ENCODE data around the gene HELZ. TPM values are rescaled to one million over a fixed set of nuclear protein-coding genes. Genes with fewer than 3 reads are reported as not detected.

Gene HELZ
- total RNA-seq, 1 donor from 2014 or later: 39.1 TPM

GRCh38 chr17:67139289-67139688 is 105.7 kb downstream of the HELZ start:
- Mint-ChIP-seq H3K27ac (ENCODE audit: unreplicated experiment) (no peak overlapping the region), H3K4me3 (no peak overlapping the region), H3K4me1 (no peaks in the 10 kb centered on the region), H3K36me3 (ENCODE audit: low read depth) (peaks cover 13% of the 10 kb centered on the region), H3K9me3 (peaks cover 2% of the 10 kb centered on the region), H3K27me3 (ENCODE audit: low read depth) (no peaks in the 10 kb centered on the region)
- no peak for DNase-seq (ENCODE audit: low read depth, low spot score)
- TF ChIP-seq CTCF (conservative IDR thresholded peaks at IDR 0.05): no peak

GRCh38 chr17:67138392-67138791 is 106.6 kb downstream of the HELZ start:
- H3K4me3 Mint-ChIP-seq: no peak overlapping the region
- H3K36me3 Mint-ChIP-seq (ENCODE audit: low read depth): peaks cover 9% of the 10 kb centered on the region
- DNase-seq (ENCODE audit: low read depth, low spot score): no peak
- no peaks in the 10 kb centered on the region for H3K4me1 Mint-ChIP-seq
- no peaks in the 10 kb centered on the region for H3K9me3 Mint-ChIP-seq
- H3K27me3 Mint-ChIP-seq (ENCODE audit: low read depth): no peaks in the 10 kb centered on the region
- no peak overlapping the region for H3K27ac Mint-ChIP-seq (ENCODE audit: unreplicated experiment)
- no peak for TF ChIP-seq CTCF (conservative IDR thresholded peaks at IDR 0.05)

DNA sequence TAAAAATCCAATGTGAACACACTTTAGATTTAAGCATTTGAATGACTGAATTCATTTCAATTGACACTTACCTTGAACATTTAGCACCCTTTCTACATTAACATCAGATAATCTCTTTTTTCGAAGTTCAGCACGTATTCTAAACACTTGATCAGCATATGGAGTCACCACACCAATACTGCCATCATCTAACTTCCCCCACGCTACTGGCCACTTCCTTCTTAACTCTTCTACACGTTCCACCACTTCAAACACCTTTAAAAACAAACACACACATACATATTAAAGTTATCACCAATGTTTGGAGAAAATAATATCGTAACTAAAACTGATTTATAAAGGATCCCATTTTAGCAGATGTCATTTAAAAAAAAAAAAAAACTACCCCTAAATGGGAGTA is 107.1 kb downstream of the HELZ start:
- H3K27ac Mint-ChIP-seq (ENCODE audit: unreplicated experiment): no peak overlapping the region
- H3K4me1 Mint-ChIP-seq: no peaks in the 10 kb centered on the region
- no peak for DNase-seq (ENCODE audit: low read depth, low spot score)
- no peaks in the 10 kb centered on the region for H3K27me3 Mint-ChIP-seq (ENCODE audit: low read depth)
- peaks cover 7% of the 10 kb centered on the region for H3K36me3 Mint-ChIP-seq (ENCODE audit: low read depth)
- TF ChIP-seq CTCF (conservative IDR thresholded peaks at IDR 0.05): no peak
- H3K4me3 Mint-ChIP-seq: no peak overlapping the region
- H3K9me3 Mint-ChIP-seq: no peaks in the 10 kb centered on the region

- no peak for DNase-seq (ENCODE audit: low read depth, low spot score)
- Mint-ChIP-seq H3K36me3 (ENCODE audit: low read depth) (peaks cover 7% of the 10 kb centered on the region), H3K4me1 (peaks cover 3% of the 10 kb centered on the region), H3K27me3 (ENCODE audit: low read depth) (no peaks in the 10 kb centered on the region), H3K4me3 (no peak overlapping the region), H3K27ac (ENCODE audit: unreplicated experiment) (no peak overlapping the region), H3K9me3 (no peaks in the 10 kb centered on the region)
- no peak for TF ChIP-seq CTCF (conservative IDR thresholded peaks at IDR 0.05)
Observed at GRCh38 chr17:67137026-67137370, 108.0 kb downstream of the HELZ start.

DNA sequence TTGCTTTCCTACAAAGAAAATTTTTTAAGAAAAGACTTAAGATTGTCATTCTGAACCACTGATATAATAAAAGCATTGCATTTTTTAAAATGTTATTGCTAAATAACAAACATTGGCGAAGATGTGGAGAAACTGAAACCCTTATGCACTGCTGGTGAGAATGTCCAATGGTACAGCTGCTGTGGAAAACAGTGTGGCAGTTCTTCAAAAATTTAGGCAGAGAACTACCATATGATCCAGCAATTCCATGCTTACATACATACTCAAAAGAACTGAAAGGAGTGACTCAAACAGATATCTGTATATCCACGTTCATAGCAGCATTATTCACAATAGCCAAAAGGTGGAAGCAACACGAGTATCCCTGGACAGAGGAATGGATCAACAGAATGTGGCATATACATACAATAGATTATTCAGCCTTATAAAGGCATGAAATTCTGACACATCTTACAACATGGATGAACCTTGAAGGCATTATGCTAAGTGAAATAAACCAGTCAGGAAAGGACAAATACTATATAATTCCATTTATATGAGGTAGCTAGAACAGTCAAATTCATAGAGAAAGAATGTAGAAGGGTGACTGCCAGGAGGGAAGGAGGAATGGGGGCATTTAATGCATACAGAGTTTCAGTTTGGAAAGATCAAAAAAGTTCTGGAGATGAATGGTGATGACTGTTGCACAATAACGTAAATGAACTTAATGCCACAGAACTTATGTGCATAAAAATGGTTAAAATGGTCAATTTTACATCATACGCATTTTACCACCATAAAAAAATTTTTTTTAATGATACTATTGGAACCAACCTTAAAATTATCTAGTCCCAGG is 108.6 kb downstream of the HELZ start:
- DNase-seq (ENCODE audit: low read depth, low spot score): no peak
- peaks cover 7% of the 10 kb centered on the region for H3K36me3 Mint-ChIP-seq (ENCODE audit: low read depth)
- no peak overlapping the region for H3K27ac Mint-ChIP-seq (ENCODE audit: unreplicated experiment)
- H3K4me1 Mint-ChIP-seq: peaks cover 3% of the 10 kb centered on the region
- no peaks in the 10 kb centered on the region for H3K9me3 Mint-ChIP-seq
- no peaks in the 10 kb centered on the region for H3K27me3 Mint-ChIP-seq (ENCODE audit: low read depth)
- no peak overlapping the region for H3K4me3 Mint-ChIP-seq
- TF ChIP-seq CTCF (conservative IDR thresholded peaks at IDR 0.05): no peak
